DND-41 (cell line): ENCODE data around the gene COX6A1.

ENCODE experiments used
- EZH2 ChIP-seq: IDR thresholded peaks from 3 replicates; pipeline ENCODE4 v1.6.1; 2012; ENCODE audit warnings: borderline replicate concordance, low read depth, mild to moderate bottlenecking, moderate library complexity, low read length, inconsistent platforms; ENCODE audit not compliant: severe bottlenecking
- TF ChIP-seq, protein P1 (sequence below): IDR thresholded peaks from 2 replicates; pipeline ENCODE4 v1.5.1; 2012; ENCODE audit warnings: borderline replicate concordance, low read length, moderate library complexity, mild to moderate bottlenecking; ENCODE audit not compliant: poor library complexity, severe bottlenecking; ENCODE audit errors: extremely low read depth

DNA sequence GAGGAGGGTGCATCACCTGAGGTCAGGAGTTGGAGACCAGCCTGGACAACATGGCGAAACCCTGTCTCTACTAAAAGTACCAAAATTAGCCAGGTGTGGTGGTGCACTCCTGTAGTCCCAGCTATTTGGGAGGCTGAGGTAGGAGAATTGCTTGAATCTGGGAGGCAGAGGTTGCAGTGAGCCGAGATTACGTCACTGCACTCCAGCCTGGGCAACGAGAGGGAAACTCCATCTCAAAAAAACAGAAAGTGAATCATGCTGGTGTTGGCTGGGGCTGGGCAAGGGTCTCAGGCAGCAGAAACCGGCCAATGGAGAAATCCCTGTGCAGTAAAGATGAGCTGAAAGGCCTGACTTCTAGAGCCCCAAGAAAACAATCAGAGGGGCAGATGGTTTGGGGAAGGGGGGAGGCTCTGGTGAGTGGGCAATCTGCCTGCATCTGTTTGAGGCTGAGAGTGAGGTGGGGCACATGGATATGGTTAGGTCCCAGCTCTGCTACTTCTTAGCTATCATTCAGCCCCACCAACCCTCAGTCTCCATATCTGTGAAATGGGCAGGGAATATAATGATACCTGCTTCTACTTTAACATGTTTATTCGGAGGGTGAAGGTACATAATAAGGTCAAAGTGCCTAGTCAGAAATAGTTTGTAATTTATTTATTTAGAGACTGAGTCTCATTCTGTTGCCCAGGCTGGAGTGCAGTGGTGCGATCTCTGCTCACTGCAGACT, 21.3 kb upstream of the COX6A1 start:
- TF ChIP-seq, protein P1, sequence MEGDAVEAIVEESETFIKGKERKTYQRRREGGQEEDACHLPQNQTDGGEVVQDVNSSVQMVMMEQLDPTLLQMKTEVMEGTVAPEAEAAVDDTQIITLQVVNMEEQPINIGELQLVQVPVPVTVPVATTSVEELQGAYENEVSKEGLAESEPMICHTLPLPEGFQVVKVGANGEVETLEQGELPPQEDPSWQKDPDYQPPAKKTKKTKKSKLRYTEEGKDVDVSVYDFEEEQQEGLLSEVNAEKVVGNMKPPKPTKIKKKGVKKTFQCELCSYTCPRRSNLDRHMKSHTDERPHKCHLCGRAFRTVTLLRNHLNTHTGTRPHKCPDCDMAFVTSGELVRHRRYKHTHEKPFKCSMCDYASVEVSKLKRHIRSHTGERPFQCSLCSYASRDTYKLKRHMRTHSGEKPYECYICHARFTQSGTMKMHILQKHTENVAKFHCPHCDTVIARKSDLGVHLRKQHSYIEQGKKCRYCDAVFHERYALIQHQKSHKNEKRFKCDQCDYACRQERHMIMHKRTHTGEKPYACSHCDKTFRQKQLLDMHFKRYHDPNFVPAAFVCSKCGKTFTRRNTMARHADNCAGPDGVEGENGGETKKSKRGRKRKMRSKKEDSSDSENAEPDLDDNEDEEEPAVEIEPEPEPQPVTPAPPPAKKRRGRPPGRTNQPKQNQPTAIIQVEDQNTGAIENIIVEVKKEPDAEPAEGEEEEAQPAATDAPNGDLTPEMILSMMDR: no peak
- no peak for TF ChIP-seq EZH2
